Measurements from ENCODE around the gene DPH1.

Gene DPH1

DNA sequence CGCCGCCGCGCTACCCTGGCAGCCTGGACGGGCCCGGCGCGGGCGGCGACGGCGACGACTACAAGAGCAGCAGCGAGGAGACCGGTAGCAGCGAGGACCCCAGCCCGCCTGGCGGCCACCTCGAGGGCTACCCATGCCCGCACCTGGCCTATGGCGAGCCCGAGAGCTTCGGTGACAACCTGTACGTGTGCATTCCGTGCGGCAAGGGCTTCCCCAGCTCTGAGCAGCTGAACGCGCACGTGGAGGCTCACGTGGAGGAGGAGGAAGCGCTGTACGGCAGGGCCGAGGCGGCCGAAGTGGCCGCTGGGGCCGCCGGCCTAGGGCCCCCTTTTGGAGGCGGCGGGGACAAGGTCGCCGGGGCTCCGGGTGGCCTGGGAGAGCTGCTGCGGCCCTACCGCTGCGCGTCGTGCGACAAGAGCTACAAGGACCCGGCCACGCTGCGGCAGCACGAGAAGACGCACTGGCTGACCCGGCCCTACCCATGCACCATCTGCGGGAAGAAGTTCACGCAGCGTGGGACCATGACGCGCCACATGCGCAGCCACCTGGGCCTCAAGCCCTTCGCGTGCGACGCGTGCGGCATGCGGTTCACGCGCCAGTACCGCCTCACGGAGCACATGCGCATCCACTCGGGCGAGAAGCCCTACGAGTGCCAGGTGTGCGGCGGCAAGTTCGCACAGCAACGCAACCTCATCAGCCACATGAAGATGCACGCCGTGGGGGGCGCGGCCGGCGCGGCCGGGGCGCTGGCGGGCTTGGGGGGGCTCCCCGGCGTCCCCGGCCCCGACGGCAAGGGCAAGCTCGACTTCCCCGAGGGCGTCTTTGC lies 28.0 kb downstream of the DPH1 start:
- Histone ChIP-seq H3K4me2 (peak overlapping the region; percentile 93 to 100 (median 99)), H3K4me3 (peak overlapping the region; percentile 48 to 76 (median 64); a peak in 17 of 20 replicates), H3K27ac (0 out of 22 replicates have a peak overlapping the region, but pooled peaks of 1 of the 11 experiments have one; percentile 31)

DNA sequence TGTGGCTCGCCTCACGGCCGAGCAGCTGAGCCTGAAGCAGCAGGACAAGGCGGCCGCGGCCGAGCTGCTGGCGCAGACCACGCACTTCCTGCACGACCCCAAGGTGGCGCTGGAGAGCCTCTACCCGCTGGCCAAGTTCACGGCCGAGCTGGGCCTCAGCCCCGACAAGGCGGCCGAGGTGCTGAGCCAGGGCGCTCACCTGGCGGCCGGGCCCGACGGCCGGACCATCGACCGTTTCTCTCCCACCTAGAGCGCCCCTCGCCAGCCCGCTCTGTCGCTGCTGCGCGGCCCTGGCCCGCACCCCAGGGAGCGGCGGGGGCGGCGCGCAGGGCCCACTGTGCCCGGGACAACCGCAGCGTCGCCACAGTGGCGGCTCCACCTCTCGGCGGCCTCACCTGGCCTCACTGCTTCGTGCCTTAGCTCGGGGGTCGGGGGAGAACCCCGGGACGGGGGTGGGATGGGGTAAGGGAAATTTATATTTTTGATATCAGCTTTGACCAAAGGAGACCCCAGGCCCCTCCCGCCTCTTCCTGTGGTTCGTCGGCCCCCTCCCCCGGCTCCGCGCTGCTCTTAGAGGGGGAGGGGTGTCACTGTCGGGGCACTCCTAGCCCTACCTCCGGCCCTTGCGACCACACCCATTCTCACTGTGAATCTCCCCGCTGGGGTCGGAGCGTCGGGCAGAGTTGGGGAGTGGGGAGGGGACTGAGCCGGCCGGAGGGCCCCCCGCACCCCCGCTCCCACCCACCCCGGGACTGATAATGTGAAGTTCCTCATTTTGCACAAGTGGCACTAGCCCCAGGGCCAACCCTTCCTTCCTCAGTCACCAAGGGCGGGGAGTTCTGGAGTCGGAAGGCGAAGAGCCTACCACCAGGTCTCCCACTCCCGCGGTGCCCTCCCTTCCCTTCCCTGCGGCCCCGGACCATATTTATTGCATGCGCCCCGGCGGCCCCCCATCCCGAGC lies 28.9 kb downstream of the DPH1 start:
- Histone ChIP-seq H3K4me3 (peak overlapping the region; percentile 45 to 76 (median 52)), H3K9ac (peak overlapping the region; percentile 35 to 67 (median 56); a peak in 19 of 22 replicates), H3K27me3 (peaks cover 44 to 80% (median 69%) of the 10 kb centered on the region in 11 experiments), H3K27ac (peak overlapping the region in 8 of 11 experiments; percentile 17 to 66 (median 45); a peak in 13 of 22 replicates), H3K4me1 (peaks cover 66 to 98% (median 93%) of the 10 kb centered on the region in 10 experiments), H3K9me3 (replicated peaks in 1 of 11) (no peaks in the 10 kb centered on the region), H4K20me1 (peaks cover 28 to 69% (median 45%) of the 10 kb centered on the region in 11 experiments; a peak in 20 of 22 replicates), H3K36me3 (peaks cover 0 to 33% (median 23%) of the 10 kb centered on the region in 11 experiments; a peak in 17 of 22 replicates), H3K4me2 (peak overlapping the region; percentile 93 to 100 (median 99))
- no peak for TF ChIP-seq Cebpa-rat (IDR thresholded peaks at IDR 0.05)

More for the DNA sequence above, 28.0 kb downstream of the DPH1 start:
- H4K20me1 ChIP-seq: peaks cover 28 to 77% (median 53%) of the 10 kb centered on the region in 11 experiments; a peak in 20 of 22 replicates
- H3K9ac ChIP-seq: peak overlapping the region in 4 of 11 experiments; percentile 18 to 73 (median 47); a peak in 4 of 22 replicates
- peaks cover 0 to 26% (median 21%) of the 10 kb centered on the region in 11 experiments; a peak in 16 of 22 replicates for H3K36me3 ChIP-seq
- peaks cover 65 to 97% (median 93%) of the 10 kb centered on the region in 10 experiments for H3K4me1 ChIP-seq
- no peak for TF ChIP-seq Cebpa-rat (IDR thresholded peaks at IDR 0.05)
- H3K9me3 ChIP-seq (replicated peaks in 1 of 11): no peaks in the 10 kb centered on the region
- H3K27me3 ChIP-seq: peaks cover 53 to 88% (median 78%) of the 10 kb centered on the region in 11 experiments

- Histone ChIP-seq H3K4me3 (peak overlapping the region; percentile 45 to 76 (median 52); a peak in 18 of 20 replicates), H3K36me3 (peaks cover 0 to 33% (median 24%) of the 10 kb centered on the region in 11 experiments; a peak in 17 of 22 replicates), H3K9me3 (replicated peaks in 1 of 11) (no peaks in the 10 kb centered on the region), H3K4me1 (peaks cover 66 to 98% (median 93%) of the 10 kb centered on the region in 10 experiments), H3K27ac (peak overlapping the region in 7 of 11 experiments; percentile 17 to 66 (median 47); a peak in 11 of 22 replicates), H3K27me3 (peaks cover 35 to 71% (median 60%) of the 10 kb centered on the region in 11 experiments), H3K9ac (peak overlapping the region in 10 of 11 experiments; percentile 35 to 67 (median 55); a peak in 16 of 22 replicates), H3K4me2 (peak overlapping the region; percentile 93 to 100 (median 99)), H4K20me1 (peaks cover 23 to 69% (median 37%) of the 10 kb centered on the region in 11 experiments; a peak in 20 of 22 replicates)
- TF ChIP-seq Cebpa-rat (IDR thresholded peaks at IDR 0.05): no peak
Measured at GRCh38 chr17:2059547-2060384, 29.8 kb downstream of the DPH1 start.

- H3K27me3 ChIP-seq: peaks cover 30 to 65% (median 54%) of the 10 kb centered on the region in 11 experiments
Measured at GRCh38 chr17:2060385-2060658, 30.4 kb downstream of the DPH1 start.

DNA sequence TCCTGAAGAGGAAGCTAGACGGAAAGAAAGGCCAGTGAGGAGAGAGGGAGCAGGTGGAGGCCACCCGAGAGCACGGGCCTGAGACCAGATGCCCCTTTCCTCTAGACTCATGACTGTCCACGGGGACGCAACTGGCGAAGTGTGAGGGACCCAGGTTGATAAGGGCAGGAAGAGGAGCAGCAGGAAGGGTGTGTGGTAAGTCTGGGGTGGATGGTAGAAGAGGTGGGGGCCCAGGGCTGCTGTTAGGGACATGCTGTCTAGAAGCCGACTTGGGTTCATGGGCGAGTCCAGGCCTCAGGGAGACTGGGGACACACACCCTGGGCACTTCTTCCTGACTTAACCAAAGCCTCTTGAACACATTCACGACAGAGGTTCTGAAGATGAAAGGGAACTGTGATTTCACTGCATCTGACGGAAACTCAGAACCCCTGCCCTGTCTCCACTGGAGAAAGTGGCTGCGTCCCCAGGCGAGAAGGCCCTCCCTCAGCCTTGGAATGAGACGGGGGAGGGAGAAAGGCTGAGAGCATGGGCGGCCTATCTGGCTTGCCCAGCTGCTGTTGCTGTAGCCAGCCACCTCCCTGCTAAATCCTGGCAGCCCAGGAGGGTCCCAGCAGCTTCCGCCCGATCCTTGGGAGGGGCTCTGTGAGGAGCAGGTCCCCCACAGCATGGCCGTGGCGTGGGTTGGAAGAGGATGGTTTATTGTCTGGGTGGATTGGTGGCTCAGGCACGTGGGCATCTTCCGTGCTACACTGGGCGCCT lies 30.9 kb downstream of the DPH1 start:
- Histone ChIP-seq H3K27me3 (peaks cover 26 to 60% (median 49%) of the 10 kb centered on the region in 11 experiments), H4K20me1 (peaks cover 25 to 68% (median 33%) of the 10 kb centered on the region in 11 experiments; a peak in 20 of 22 replicates), H3K27ac (no peak overlapping the region), H3K9me3 (replicated peaks in 1 of 11) (no peaks in the 10 kb centered on the region), H3K36me3 (peaks cover 9 to 43% (median 33%) of the 10 kb centered on the region in 11 experiments; a peak in 20 of 22 replicates), H3K9ac (peak overlapping the region in 2 of 11 experiments; percentile 14 to 18; a peak in 1 of 22 replicates), H3K4me2 (peak overlapping the region; percentile 93 to 100 (median 99)), H3K4me1 (peaks cover 77 to 100% (median 97%) of the 10 kb centered on the region in 10 experiments), H3K4me3 (no peak overlapping the region)
- no peak for TF ChIP-seq Cebpa-rat (IDR thresholded peaks at IDR 0.05)

More at GRCh38 chr17:2060385-2060658, 30.4 kb downstream of the DPH1 start:
- no peak for TF ChIP-seq Cebpa-rat (IDR thresholded peaks at IDR 0.05)
- peak overlapping the region in 2 of 11 experiments; percentile 40 to 56; a peak in 2 of 22 replicates for H3K27ac ChIP-seq
- H3K9me3 ChIP-seq (replicated peaks in 1 of 11): no peaks in the 10 kb centered on the region
- H4K20me1 ChIP-seq: peaks cover 26 to 69% (median 36%) of the 10 kb centered on the region in 11 experiments; a peak in 20 of 22 replicates
- H3K4me1 ChIP-seq: peaks cover 72 to 98% (median 95%) of the 10 kb centered on the region in 10 experiments
- 0 out of 22 replicates have a peak overlapping the region, but pooled peaks of 2 of the 11 experiments have one; percentile 18 to 62 for H3K9ac ChIP-seq
- peaks cover 3 to 37% (median 28%) of the 10 kb centered on the region in 11 experiments; a peak in 20 of 22 replicates for H3K36me3 ChIP-seq
- H3K4me3 ChIP-seq: 0 out of 20 replicates have a peak overlapping the region, but pooled peaks of 1 of the 10 experiments have one; percentile 76
- peak overlapping the region; percentile 93 to 100 (median 99) for H3K4me2 ChIP-seq

DNA sequence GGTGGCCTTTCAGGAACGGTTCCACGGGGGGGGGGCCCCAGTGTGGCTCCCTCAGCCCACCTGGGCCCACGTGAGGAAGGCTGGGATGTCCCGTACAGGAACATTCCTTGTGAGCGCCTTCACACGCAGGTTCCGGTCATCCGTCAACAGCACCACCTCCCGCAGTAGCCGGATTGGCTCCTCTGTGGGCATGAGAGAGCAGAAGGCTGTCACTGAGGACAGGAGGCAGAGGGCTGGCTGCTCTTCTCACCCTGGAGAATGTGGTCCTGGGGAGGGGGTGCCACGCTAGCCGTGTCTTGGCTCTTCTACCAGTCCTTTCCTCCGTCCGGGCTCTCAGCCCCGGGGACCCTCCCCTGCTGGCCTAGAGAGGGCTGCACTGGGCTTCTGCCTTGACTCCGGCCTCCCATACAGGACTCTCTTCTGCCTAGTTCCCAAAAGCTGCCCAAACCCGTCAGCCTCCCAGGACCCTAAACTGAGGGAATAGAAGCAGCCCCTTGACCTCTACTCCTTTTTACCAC lies 31.5 kb downstream of the DPH1 start:
- Histone ChIP-seq H3K4me3 (no peak overlapping the region), H3K4me1 (peaks cover 78 to 100% (median 98%) of the 10 kb centered on the region in 10 experiments), H3K27ac (no peak overlapping the region), H3K9ac (peak overlapping the region in 1 of 11 experiments; percentile 14; a peak in 1 of 22 replicates), H3K9me3 (replicated peaks in 1 of 11) (no peaks in the 10 kb centered on the region), H3K27me3 (peaks cover 20 to 53% (median 42%) of the 10 kb centered on the region in 11 experiments), H3K36me3 (peaks cover 12 to 48% (median 39%) of the 10 kb centered on the region in 11 experiments; a peak in 20 of 22 replicates), H4K20me1 (peaks cover 19 to 62% (median 28%) of the 10 kb centered on the region in 11 experiments; a peak in 20 of 22 replicates), H3K4me2 (peak overlapping the region in 10 of 11 experiments; percentile 93 to 100 (median 99); a peak in 19 of 22 replicates)
- no peak for TF ChIP-seq Cebpa-rat (IDR thresholded peaks at IDR 0.05)

All from BLaER1 treated with 17β-estradiol and CSF1 and Interleukin-3, amounts not matched to agents 10 nM and 100 nM (cell line).